Sigmoid colon (tissue), 4 donors: ENCODE results near the gene ADCY3.

ENCODE experiments used
- CTCF ChIP-seq, 4 experiments: fragments of 450-650 bp in 3 of 4; fragments of 200-600 bp in 1 of 4; IDR thresholded peaks; one replicate each; pipeline ENCODE4 v1.5.1; 2016 to 2019; ENCODE audit warnings: antibody characterized with exemption in 4 of 4, mild to moderate bottlenecking in 3 of 4, moderate library complexity in 2 of 4
- EP300 ChIP-seq, 4 donors: sonication (generic); formaldehyde crosslinking; IDR thresholded peaks; one replicate each; pipeline ENCODE4 v1.6.1; 2017; ENCODE audit warnings: antibody characterized with exemption in 4 of 4
- POLR2A ChIP-seq, 2 donors: fragments of 450-650 bp; IDR thresholded peaks; one replicate each; pipeline ENCODE4 v1.6.1; 2016; ENCODE audit warnings: antibody characterized with exemption in 2 of 2, mild to moderate bottlenecking in 2 of 2, moderate library complexity in 2 of 2
- POLR2AphosphoS5 ChIP-seq, 4 donors: sonication (generic); formaldehyde crosslinking; IDR thresholded peaks; one replicate each; pipeline ENCODE4 v1.6.1; 2017; ENCODE audit warnings: antibody characterized with exemption in 4 of 4

GRCh38 chr2:24917086-24917485 lies 3.0 kb downstream of the ADCY3 start:
- TF ChIP-seq CTCF (IDR thresholded peaks at IDR 0.05) (no peak), POLR2A (IDR thresholded peaks at IDR 0.05) (no peak), POLR2AphosphoS5 (IDR thresholded peaks at IDR 0.05) (no peak), EP300 (IDR thresholded peaks at IDR 0.05) (no peak)
